ENCODE results near the gene RHBDF2. TPM values are rescaled to one million over a fixed set of nuclear protein-coding genes. Genes with fewer than 3 reads are reported as not detected.

RHBDF2 gene
- total RNA-seq, 1 experiment from 2014 or later, result 19.7 TPM

DNA sequence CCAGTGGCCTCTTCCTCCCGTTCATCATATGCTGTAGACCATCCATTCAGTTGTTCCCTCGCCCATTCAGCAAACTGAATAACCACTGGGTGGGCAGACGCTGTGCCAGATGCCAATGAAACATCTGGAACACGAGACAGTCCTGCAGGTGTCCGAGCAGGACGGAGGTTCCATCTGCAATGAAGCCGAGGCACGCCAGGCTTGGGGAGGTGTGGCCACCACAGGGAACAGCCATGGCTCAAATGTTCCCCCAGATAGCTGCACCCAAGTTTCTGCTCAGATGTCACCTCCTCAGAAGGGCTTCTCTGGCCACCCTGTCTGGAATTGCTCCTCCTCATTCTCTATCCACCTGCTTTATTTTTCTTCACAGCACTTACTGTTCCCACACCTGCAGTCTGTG is 78.8 kb downstream of the RHBDF2 start:
- Histone ChIP-seq H3K27me3 (ENCODE audit: insufficient read depth, low read length) (no peaks in the 10 kb centered on the region), H3K27ac (ENCODE audit: insufficient read length, low read depth, low read length) (no peak overlapping the region), H3K56ac (ENCODE audit: insufficient read length, low read depth, low read length) (no peak overlapping the region), H4K5ac (ENCODE audit: insufficient read length, low read depth, low read length) (no peak overlapping the region), H3K14ac (ENCODE audit: insufficient read depth, low read length) (no peak overlapping the region), H3K9ac (ENCODE audit: extremely low read depth, insufficient read length, low read length) (no peak overlapping the region), H3K9me3 (ENCODE audit: control insufficient read depth, low read depth, low read length) (no peaks in the 10 kb centered on the region), H3K79me1 (ENCODE audit: insufficient read depth, low read depth, low read length, poor library complexity, severe bottlenecking) (peaks cover 4% of the 10 kb centered on the region), H3K4ac (ENCODE audit: low read depth, low read length) (no peak overlapping the region), H2BK12ac (ENCODE audit: insufficient read length, low read depth, low read length) (no peak overlapping the region), H3K18ac (ENCODE audit: insufficient read length, low read depth, low read length) (no peak overlapping the region), H2AFZ (ENCODE audit: low read length) (no peak overlapping the region), H2BK5ac (ENCODE audit: insufficient read length, low read length) (no peak overlapping the region), H3K23ac (ENCODE audit: insufficient read length, low read depth, low read length) (no peak overlapping the region), H3K4me2 (ENCODE audit: insufficient read depth, insufficient read length, low read length) (no peak overlapping the region), H2BK120ac (ENCODE audit: low read depth, low read length, poor library complexity, severe bottlenecking) (no peak overlapping the region), H2BK20ac (ENCODE audit: low read depth, low read length, poor library complexity, severe bottlenecking) (no peak overlapping the region), H3T11ph (ENCODE audit: low read length) (no peak overlapping the region), H4K20me1 (ENCODE audit: control insufficient read depth, insufficient read depth, insufficient read length) (no peaks in the 10 kb centered on the region), H3K4me1 (ENCODE audit: insufficient read depth, low read length) (peaks cover 3% of the 10 kb centered on the region; the same call in 1 of the 2 replicates), H4K91ac (ENCODE audit: insufficient read length, low read depth, low read length) (no peak overlapping the region), H2AK5ac (ENCODE audit: insufficient read length, low read length) (no peak overlapping the region), H2BK15ac (ENCODE audit: low read depth, low read length) (no peak overlapping the region), H4K8ac (replicated peaks; ENCODE audit: insufficient read length, low read depth, low read length) (no peak overlapping the region), H3K79me2 (ENCODE audit: insufficient read depth, low read length) (peaks cover 18% of the 10 kb centered on the region), H3K23me2 (ENCODE audit: insufficient read length, low read depth, low read length, poor library complexity, severe bottlenecking) (no peaks in the 10 kb centered on the region)
- no CpG with 5 or more reads among the region's 8 CpGs for whole genome bisulfite sequencing (ENCODE audit: extremely low coverage, insufficient read length, low lambda C conversion rate)
- H3K36me3 Mint-ChIP-seq (ENCODE audit: insufficient read depth in 1 of 3, low read depth in 3 of 3), result peaks cover 3 to 23% (median 13%) of the 10 kb centered on the region in 3 experiments; a peak in 6 of 7 replicates
- no peaks in the 10 kb centered on the region for H3K27me3 Mint-ChIP-seq (ENCODE audit: low read depth)
- peaks cover 19 to 24% of the 10 kb centered on the region in 2 experiments for H3K4me1 Mint-ChIP-seq
- no peak for DNase-seq
- TF ChIP-seq, protein P1, sequence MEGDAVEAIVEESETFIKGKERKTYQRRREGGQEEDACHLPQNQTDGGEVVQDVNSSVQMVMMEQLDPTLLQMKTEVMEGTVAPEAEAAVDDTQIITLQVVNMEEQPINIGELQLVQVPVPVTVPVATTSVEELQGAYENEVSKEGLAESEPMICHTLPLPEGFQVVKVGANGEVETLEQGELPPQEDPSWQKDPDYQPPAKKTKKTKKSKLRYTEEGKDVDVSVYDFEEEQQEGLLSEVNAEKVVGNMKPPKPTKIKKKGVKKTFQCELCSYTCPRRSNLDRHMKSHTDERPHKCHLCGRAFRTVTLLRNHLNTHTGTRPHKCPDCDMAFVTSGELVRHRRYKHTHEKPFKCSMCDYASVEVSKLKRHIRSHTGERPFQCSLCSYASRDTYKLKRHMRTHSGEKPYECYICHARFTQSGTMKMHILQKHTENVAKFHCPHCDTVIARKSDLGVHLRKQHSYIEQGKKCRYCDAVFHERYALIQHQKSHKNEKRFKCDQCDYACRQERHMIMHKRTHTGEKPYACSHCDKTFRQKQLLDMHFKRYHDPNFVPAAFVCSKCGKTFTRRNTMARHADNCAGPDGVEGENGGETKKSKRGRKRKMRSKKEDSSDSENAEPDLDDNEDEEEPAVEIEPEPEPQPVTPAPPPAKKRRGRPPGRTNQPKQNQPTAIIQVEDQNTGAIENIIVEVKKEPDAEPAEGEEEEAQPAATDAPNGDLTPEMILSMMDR (conservative IDR thresholded peaks at IDR 0.05), result no peak
- no peak overlapping the region; a peak in 1 of 5 replicates for H3K4me3 Mint-ChIP-seq
- peaks cover 0 to 3% of the 10 kb centered on the region in 2 experiments; a peak in 1 of 5 replicates for H3K9me3 Mint-ChIP-seq
- peak overlapping the region in 2 of 3 experiments; percentile 49 to 78; a peak in 1 of 7 replicates for H3K27ac Mint-ChIP-seq

All from H9 (cell line).